GM12873 (cell line): Measurements from ENCODE around the gene TFCP2L1.

Experiments used
- CTCF ChIP-seq: IDR thresholded peaks from 2 replicates; pipeline ENCODE4 v1.5.1; 2012; ENCODE audit warnings: low read depth, mild to moderate bottlenecking, moderate library complexity, low read length, control low read depth; ENCODE audit not compliant: insufficient read depth; ENCODE audit errors: missing control alignments

TFCP2L1 gene

DNA sequence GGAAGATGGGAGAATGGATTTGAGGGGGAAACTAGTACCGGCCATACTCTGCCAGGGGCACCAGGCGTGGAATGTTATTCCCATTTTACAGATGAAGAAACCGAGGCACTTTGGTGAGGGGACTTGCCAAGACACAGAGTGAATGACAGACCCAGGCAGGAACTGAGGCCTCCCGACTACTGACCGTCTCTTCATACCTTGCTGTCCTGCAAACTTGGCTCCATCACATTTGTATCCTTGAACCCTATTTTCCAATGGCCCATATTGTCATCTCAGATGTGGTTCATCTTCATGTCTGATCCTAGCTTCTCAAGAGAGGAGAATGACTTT, 6.2 kb upstream of the TFCP2L1 start:
- TF ChIP-seq CTCF = no peak

- no peak for TF ChIP-seq CTCF
Measured at GRCh38 chr2:121289271-121289670, 4.3 kb upstream of the TFCP2L1 start.

DNA sequence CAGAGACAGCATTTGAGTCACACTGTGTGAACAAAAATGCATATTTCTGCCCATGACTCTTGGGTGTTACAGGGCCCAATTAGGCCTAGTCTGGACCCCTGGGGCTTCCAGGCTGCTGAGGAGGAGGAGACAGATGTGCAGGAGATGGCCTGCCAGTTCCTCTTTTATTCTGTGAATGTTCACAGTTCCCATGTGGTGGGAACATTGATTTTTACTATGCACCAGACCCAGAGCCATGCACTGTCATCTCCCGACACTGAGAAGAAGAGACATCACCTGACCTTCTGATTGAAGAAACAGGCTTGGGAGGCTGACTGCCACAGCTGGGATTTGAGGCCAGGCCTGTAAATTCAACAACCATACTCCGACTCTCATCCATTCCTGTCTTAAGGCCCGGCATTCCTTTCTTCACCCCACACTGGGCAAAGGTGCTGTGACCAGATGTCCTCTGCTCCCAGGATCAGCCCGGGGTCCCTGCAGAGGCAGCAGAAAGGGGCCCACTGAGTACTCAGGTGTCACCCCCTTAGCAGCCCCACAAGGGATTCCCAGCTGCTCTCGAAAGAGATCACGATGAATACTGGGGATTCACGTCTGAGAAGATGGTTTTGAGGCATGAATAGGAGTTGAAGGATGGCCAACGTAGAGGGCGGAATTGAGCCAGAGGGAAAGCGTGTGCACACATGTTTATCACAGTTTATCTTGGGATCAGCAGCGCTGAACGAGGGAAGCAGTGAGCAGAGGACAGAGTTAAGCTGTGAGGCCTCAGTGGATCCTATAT, 3.6 kb upstream of the TFCP2L1 start:
- TF ChIP-seq CTCF = no peak

DNA sequence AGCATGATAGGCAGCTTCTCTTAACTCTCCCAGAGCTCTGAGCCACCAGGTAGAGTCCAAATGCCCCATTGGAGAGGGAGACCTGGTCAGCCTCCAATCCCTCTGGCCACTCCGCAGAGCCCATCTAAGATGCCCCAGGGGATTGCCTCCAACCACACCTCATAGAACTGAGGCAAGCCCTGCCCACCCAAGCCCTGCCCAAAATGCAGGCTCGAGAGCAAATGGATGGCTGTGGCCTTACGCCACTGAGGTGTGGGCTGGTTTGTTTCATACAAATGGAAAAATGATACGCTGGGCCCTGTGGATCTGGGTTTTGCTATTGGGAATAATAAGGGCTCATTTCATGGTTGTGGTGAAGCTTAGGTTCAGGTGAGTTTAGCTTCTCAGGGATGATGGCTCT, 3.0 kb upstream of the TFCP2L1 start:
- TF ChIP-seq CTCF = no peak

GRCh38 chr2:121287146-121287798, 2.3 kb upstream of the TFCP2L1 start:
- no peak for TF ChIP-seq CTCF

DNA sequence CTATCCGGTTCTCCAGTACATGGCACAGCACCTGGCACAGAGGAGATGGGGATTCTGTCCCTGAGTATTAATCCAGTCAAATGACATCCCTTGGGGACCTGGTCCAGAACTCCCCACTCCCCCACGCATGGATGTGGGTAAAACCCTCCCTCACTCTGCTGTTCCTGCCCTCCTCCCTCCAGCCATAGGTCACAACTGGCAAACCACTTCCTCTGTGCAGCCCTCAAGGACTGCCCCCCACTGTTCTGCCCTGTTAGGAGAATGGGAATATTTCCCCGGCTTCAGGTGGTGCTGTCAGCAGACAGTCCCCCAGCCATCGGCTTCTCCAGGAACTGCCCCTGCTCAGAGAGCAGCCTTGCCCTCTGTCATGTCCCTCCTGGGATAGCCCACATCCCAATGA, 1.5 kb upstream of the TFCP2L1 start:
- TF ChIP-seq CTCF = no peak

- no peak for TF ChIP-seq CTCF
Measured at GRCh38 chr2:121285926-121286325, 924 bp upstream of the TFCP2L1 start.
